ENCODE data around the gene KLHL15.
"Not testable (repeated sequence)": the region's sequence is repeated elsewhere in the genome, so short reads cannot be mapped to it uniquely, and the experiment has no call there.

KLHL15 gene

GRCh38 chrX:24002167-24002566 lies 24.8 kb downstream of the KLHL15 start:
- in situ Hi-C loops (cut with MboI; ENCODE audit: low sequenced_read_pairs) = no loop called here

GRCh38 chrX:23999671-24000070 lies 27.3 kb downstream of the KLHL15 start:
- in situ Hi-C loops (cut with MboI; ENCODE audit: low sequenced_read_pairs) = no loop called here
- no peak for DNase-seq (ENCODE audit: low spot score in 2 of 2)
- Histone ChIP-seq H3K36me3 (replicated peaks) (peaks cover 29% of the 10 kb centered on the region), H3K4me3 (no peak overlapping the region), H3K9me3 (no peaks in the 10 kb centered on the region), H3K4me1 (peaks cover 9% of the 10 kb centered on the region), H3K27me3 (ENCODE audit: low read depth) (no peaks in the 10 kb centered on the region)

More at GRCh38 chrX:24002167-24002566, 24.8 kb downstream of the KLHL15 start:
- DNase-seq (ENCODE audit: low spot score in 2 of 2) = no peak
- H3K4me3 ChIP-seq = no peak overlapping the region
- peaks cover 44% of the 10 kb centered on the region for H3K36me3 ChIP-seq (replicated peaks)
- no peaks in the 10 kb centered on the region for H3K9me3 ChIP-seq
- H3K27me3 ChIP-seq (ENCODE audit: low read depth) = no peaks in the 10 kb centered on the region
- H3K4me1 ChIP-seq = peaks cover 9% of the 10 kb centered on the region

- in situ Hi-C loops (cut with MboI; ENCODE audit: low sequenced_read_pairs) = no loop called here
- Histone ChIP-seq H3K36me3 (replicated peaks) (peaks cover 39% of the 10 kb centered on the region), H3K27me3 (ENCODE audit: low read depth) (no peaks in the 10 kb centered on the region), H3K4me1 (no peaks in the 10 kb centered on the region), H3K9me3 (no peaks in the 10 kb centered on the region), H3K4me3 (no peak overlapping the region)
- DNase-seq (ENCODE audit: low spot score in 2 of 2) = no peak
These were observed 33.9 kb downstream of the KLHL15 start for GRCh38 chrX:23993012-23993633.

- Histone ChIP-seq H3K9me3 (no peaks in the 10 kb centered on the region), H3K36me3 (replicated peaks) (peaks cover 46% of the 10 kb centered on the region), H3K27me3 (ENCODE audit: low read depth) (no peaks in the 10 kb centered on the region), H3K4me1 (no peaks in the 10 kb centered on the region), H3K4me3 (no peak overlapping the region)
- DNase-seq (ENCODE audit: low spot score in 2 of 2) = no peak
- in situ Hi-C loops (cut with MboI; ENCODE audit: low sequenced_read_pairs) = no loop called here
These were observed 34.6 kb downstream of the KLHL15 start for GRCh38 chrX:23992431-23992830.

GRCh38 chrX:23990455-23990854 lies 36.5 kb downstream of the KLHL15 start:
- in situ Hi-C loops (cut with MboI; ENCODE audit: low sequenced_read_pairs) = no loop called here
- Histone ChIP-seq H3K36me3 (replicated peaks) (peaks cover 52% of the 10 kb centered on the region), H3K4me3 (no peak overlapping the region), H3K27me3 (ENCODE audit: low read depth) (no peaks in the 10 kb centered on the region), H3K4me1 (no peaks in the 10 kb centered on the region), H3K9me3 (no peaks in the 10 kb centered on the region)
- no peak for DNase-seq (ENCODE audit: low spot score in 2 of 2)

GRCh38 chrX:23989689-23990088 lies 37.3 kb downstream of the KLHL15 start:
- Histone ChIP-seq H3K9me3 (no peaks in the 10 kb centered on the region), H3K27me3 (ENCODE audit: low read depth) (no peaks in the 10 kb centered on the region), H3K4me1 (no peaks in the 10 kb centered on the region), H3K4me3 (no peak overlapping the region), H3K36me3 (replicated peaks) (peaks cover 52% of the 10 kb centered on the region)
- in situ Hi-C loops (cut with MboI; ENCODE audit: low sequenced_read_pairs) = no loop called here
- DNase-seq (ENCODE audit: low spot score in 2 of 2) = no peak

- in situ Hi-C loops (cut with MboI; ENCODE audit: low sequenced_read_pairs) = no loop called here
These were observed 44.1 kb downstream of the KLHL15 start for GRCh38 chrX:23982891-23983290.

GRCh38 chrX:23981711-23982110 lies 45.3 kb downstream of the KLHL15 start:
- no peak for DNase-seq (ENCODE audit: low spot score in 2 of 2)
- in situ Hi-C loops (cut with MboI; ENCODE audit: low sequenced_read_pairs) = no loop called here
- peaks cover 4% of the 10 kb centered on the region for H3K36me3 ChIP-seq (replicated peaks)
- no peaks in the 10 kb centered on the region for H3K27me3 ChIP-seq (ENCODE audit: low read depth)
- H3K4me1 ChIP-seq = peaks cover 21% of the 10 kb centered on the region
- H3K4me3 ChIP-seq = no peak overlapping the region
- no peaks in the 10 kb centered on the region for H3K9me3 ChIP-seq

More at GRCh38 chrX:23982891-23983290, 44.1 kb downstream of the KLHL15 start:
- no peaks in the 10 kb centered on the region for H3K27me3 ChIP-seq (ENCODE audit: low read depth)
- DNase-seq (ENCODE audit: low spot score in 2 of 2) = peak; percentile 57 to 83
- H3K4me3 ChIP-seq = no peak overlapping the region
- peaks cover 21% of the 10 kb centered on the region for H3K4me1 ChIP-seq
- H3K36me3 ChIP-seq (replicated peaks) = peaks cover 16% of the 10 kb centered on the region
- H3K9me3 ChIP-seq = no peaks in the 10 kb centered on the region

GRCh38 chrX:23981222-23981621 lies 45.8 kb downstream of the KLHL15 start:
- no peak overlapping the region for H3K4me3 ChIP-seq

GRCh38 chrX:23980011-23980441 lies 47.0 kb downstream of the KLHL15 start:
- H3K27me3 ChIP-seq (ENCODE audit: low read depth) = no peaks in the 10 kb centered on the region
- H3K36me3 ChIP-seq (replicated peaks) = no peaks in the 10 kb centered on the region
- DNase-seq (ENCODE audit: low spot score in 2 of 2) = no peak
- in situ Hi-C loops (cut with MboI; ENCODE audit: low sequenced_read_pairs) = no loop called here
- no peak overlapping the region for H3K4me3 ChIP-seq
- peaks cover 21% of the 10 kb centered on the region for H3K4me1 ChIP-seq
- no peaks in the 10 kb centered on the region for H3K9me3 ChIP-seq

More at GRCh38 chrX:23981222-23981621, 45.8 kb downstream of the KLHL15 start:
- peaks cover 2% of the 10 kb centered on the region; the same call in 1 of the 2 replicates for H3K36me3 ChIP-seq (replicated peaks)
- in situ Hi-C loops (cut with MboI; ENCODE audit: low sequenced_read_pairs) = no loop called here
- no peaks in the 10 kb centered on the region for H3K27me3 ChIP-seq (ENCODE audit: low read depth)
- no peaks in the 10 kb centered on the region for H3K9me3 ChIP-seq
- peaks cover 21% of the 10 kb centered on the region for H3K4me1 ChIP-seq
- peak in 1 of 2 experiments; percentile 36 for DNase-seq (ENCODE audit: low spot score in 2 of 2)

GRCh38 chrX:23978491-23978890 lies 48.5 kb downstream of the KLHL15 start:
- in situ Hi-C loops (cut with MboI; ENCODE audit: low sequenced_read_pairs) = no loop called here
- DNase-seq (ENCODE audit: low spot score in 2 of 2) = no peak
- no peaks in the 10 kb centered on the region for H3K36me3 ChIP-seq (replicated peaks)

GRCh38 chrX:23965630-23966029 lies 61.4 kb downstream of the KLHL15 start:
- DNase-seq (ENCODE audit: low spot score in 2 of 2); H3K4me1 ChIP-seq; H3K36me3 ChIP-seq (replicated peaks); H3K9me3 ChIP-seq; H3K27me3 ChIP-seq (ENCODE audit: low read depth); H3K4me3 ChIP-seq; in situ Hi-C loops (cut with MboI; ENCODE audit: low sequenced_read_pairs): not testable (repeated sequence)

More at GRCh38 chrX:23978491-23978890, 48.5 kb downstream of the KLHL15 start:
- Histone ChIP-seq H3K27me3 (ENCODE audit: low read depth) (no peaks in the 10 kb centered on the region), H3K4me3 (no peak overlapping the region), H3K4me1 (peaks cover 18% of the 10 kb centered on the region), H3K9me3 (no peaks in the 10 kb centered on the region)

GRCh38 chrX:23964191-23964590 lies 62.8 kb downstream of the KLHL15 start:
- Histone ChIP-seq H3K4me1 (no peaks in the 10 kb centered on the region), H3K27me3 (ENCODE audit: low read depth) (no peaks in the 10 kb centered on the region; the same call in 1 of the 2 replicates), H3K9me3 (no peaks in the 10 kb centered on the region), H3K4me3 (no peak overlapping the region), H3K36me3 (replicated peaks) (no peaks in the 10 kb centered on the region)
- no peak for DNase-seq (ENCODE audit: low spot score in 2 of 2)
- in situ Hi-C loops (cut with MboI; ENCODE audit: low sequenced_read_pairs) = no loop called here

GRCh38 chrX:23959781-23960180 lies 67.2 kb downstream of the KLHL15 start:
- in situ Hi-C loops (cut with MboI; ENCODE audit: low sequenced_read_pairs) = no loop called here
- no peak for DNase-seq (ENCODE audit: low spot score in 2 of 2)
- H3K4me3 ChIP-seq = no peak overlapping the region
- H3K27me3 ChIP-seq (ENCODE audit: low read depth) = no peaks in the 10 kb centered on the region; the same call in 1 of the 2 replicates
- H3K9me3 ChIP-seq = no peaks in the 10 kb centered on the region
- H3K36me3 ChIP-seq (replicated peaks) = no peaks in the 10 kb centered on the region
- H3K4me1 ChIP-seq = no peaks in the 10 kb centered on the region

- H3K4me3 ChIP-seq = no peak overlapping the region
- 0 out of 2 replicates have a peak, but pooled peaks cover 3% of the 10 kb centered on the region for H3K4me1 ChIP-seq
- no peak for DNase-seq (ENCODE audit: low spot score in 2 of 2)
- no peaks in the 10 kb centered on the region for H3K27me3 ChIP-seq (ENCODE audit: low read depth)
- H3K9me3 ChIP-seq = no peaks in the 10 kb centered on the region
- in situ Hi-C loops (cut with MboI; ENCODE audit: low sequenced_read_pairs) = no loop called here
- no peaks in the 10 kb centered on the region for H3K36me3 ChIP-seq (replicated peaks)
These were observed 72.6 kb downstream of the KLHL15 start for GRCh38 chrX:23954396-23954795.
